Vagina (tissue), 2 donors: Measurements from ENCODE around the gene DBNDD1. TPM values are rescaled to one million over a fixed set of nuclear protein-coding genes. Genes with fewer than 3 reads are reported as not detected.
A peak's percentile ranks its signal among the peaks of the same experiment; 100 is the strongest.

Experiments
- DNase-seq, 2 donors: peaks; one replicate each; pipeline ENCODE4 v3.0.0-alpha.2; 2017; ENCODE audit errors: extremely low spot score in 2 of 2
- H3K27ac ChIP-seq: fragments of 200-600 bp; sonication (generic); one replicate; pipeline ENCODE4 v1.5.1; 2019
- H3K27me3 ChIP-seq: fragments of 200-600 bp; sonication (generic); one replicate; pipeline ENCODE4 v1.5.1; 2019
- H3K36me3 ChIP-seq, 2 donors: fragments of 200-600 bp; sonication (generic); one replicate each; pipeline ENCODE4 v1.5.1; 2017 to 2019
- H3K4me1 ChIP-seq: fragments of 200-600 bp; sonication (generic); one replicate; pipeline ENCODE4 v1.5.1; 2019
- H3K4me3 ChIP-seq, 2 donors: fragments of 200-600 bp; sonication (generic); 1 replicate in 1 of 2; 2 replicates in 1 of 2; pipeline ENCODE4 v1.5.1; 2016 to 2019
- H3K9me3 ChIP-seq: fragments of 200-600 bp; sonication (generic); one replicate; pipeline ENCODE4 v1.5.1; 2019
- CTCF ChIP-seq, 3 experiments: fragments of 450-650 bp in 2 of 3; fragments of 200-600 bp in 1 of 3; sonication (generic) in 1 of 3; IDR thresholded peaks; one replicate each; pipeline ENCODE4 v1.5.1; 2017 to 2019; ENCODE audit warnings: antibody characterized with exemption in 3 of 3, mild to moderate bottlenecking in 2 of 3, moderate library complexity in 2 of 3
- POLR2A ChIP-seq, 2 donors: fragments of 450-650 bp; IDR thresholded peaks; one replicate each; pipeline ENCODE4 v1.6.1; 2017; ENCODE audit warnings: antibody characterized with exemption in 2 of 2, mild to moderate bottlenecking in 2 of 2, moderate library complexity in 2 of 2
- POLR2AphosphoS5 ChIP-seq, 2 donors: sonication (generic); formaldehyde crosslinking; IDR thresholded peaks; one replicate each; pipeline ENCODE4 v1.9.0; 2017; ENCODE audit warnings: antibody characterized with exemption in 2 of 2, mild to moderate bottlenecking in 2 of 2, low read depth in 1 of 2; ENCODE audit not compliant: insufficient read depth in 1 of 2
- intact Hi-C: fragments of 100-400 bp; cut with DNase I; formaldehyde crosslinking; loops from one replicate; pipeline ENCODE4 v1.15.1; 2023
- total RNA-seq: library from RNA; depleted of rRNA; stranded (reverse); fragments of >200 nt; gene quantifications from one replicate; pipeline ENCODE4 v1.2.3, GENCODE V29; 2016

DBNDD1 gene
- total RNA-seq, 1 donor from 2014 or later = 8.1 TPM

- peaks cover 15% of the 10 kb centered on the region for H3K4me1 ChIP-seq
- intact Hi-C loops = no loop called here
- H3K36me3 ChIP-seq = peaks cover 0 to 2% of the 10 kb centered on the region in 2 donors
- DNase-seq = no peak
- TF ChIP-seq POLR2A (IDR thresholded peaks at IDR 0.05) (no peak), CTCF (IDR thresholded peaks at IDR 0.05) (no peak), POLR2AphosphoS5 (IDR thresholded peaks at IDR 0.05; ENCODE audit: insufficient read depth in 1 of 2, low read depth in 1 of 2) (no peak)
- peak overlapping the region; percentile 50 to 52 for H3K4me3 ChIP-seq
- no peaks in the 10 kb centered on the region for H3K27me3 ChIP-seq
- peak overlapping the region; percentile 73 for H3K27ac ChIP-seq
- H3K9me3 ChIP-seq = no peaks in the 10 kb centered on the region
Observed at GRCh38 chr16:90047714-90048346, 28.6 kb upstream of the DBNDD1 start.

- peaks cover 15% of the 10 kb centered on the region for H3K4me1 ChIP-seq
- intact Hi-C loops = no loop called here
- peaks cover 0 to 7% of the 10 kb centered on the region in 2 donors for H3K36me3 ChIP-seq
- peak overlapping the region; percentile 73 for H3K27ac ChIP-seq
- no peaks in the 10 kb centered on the region for H3K9me3 ChIP-seq
- TF ChIP-seq POLR2A (IDR thresholded peaks at IDR 0.05) (no peak), CTCF (IDR thresholded peaks at IDR 0.05) (no peak), POLR2AphosphoS5 (IDR thresholded peaks at IDR 0.05; ENCODE audit: insufficient read depth in 1 of 2, low read depth in 1 of 2) (peak in 1 of 2 donors; percentile 46)
- no peaks in the 10 kb centered on the region for H3K27me3 ChIP-seq
- no peak for DNase-seq
- peak overlapping the region; percentile 50 to 52 for H3K4me3 ChIP-seq
Observed at GRCh38 chr16:90046971-90047713, 27.9 kb upstream of the DBNDD1 start.

GRCh38 chr16:90046122-90046970 is 27.1 kb upstream of the DBNDD1 start:
- no peak for DNase-seq
- TF ChIP-seq CTCF (IDR thresholded peaks at IDR 0.05) (no peak), POLR2A (IDR thresholded peaks at IDR 0.05) (no peak), POLR2AphosphoS5 (IDR thresholded peaks at IDR 0.05; ENCODE audit: insufficient read depth in 1 of 2, low read depth in 1 of 2) (no peak)
- Histone ChIP-seq H3K36me3 (peaks cover 0 to 7% of the 10 kb centered on the region in 2 donors), H3K9me3 (no peaks in the 10 kb centered on the region), H3K27ac (peak overlapping the region; percentile 73), H3K4me3 (peak overlapping the region; percentile 50 to 52), H3K4me1 (peaks cover 15% of the 10 kb centered on the region), H3K27me3 (no peaks in the 10 kb centered on the region)
- intact Hi-C loops = no loop called here

GRCh38 chr16:90044111-90044551 is 24.9 kb upstream of the DBNDD1 start:
- no peaks in the 10 kb centered on the region for H3K27me3 ChIP-seq
- TF ChIP-seq POLR2AphosphoS5 (IDR thresholded peaks at IDR 0.05; ENCODE audit: insufficient read depth in 1 of 2, low read depth in 1 of 2) (peak; percentile 35 to 69), CTCF (IDR thresholded peaks at IDR 0.05) (no peak)
- peaks cover 15% of the 10 kb centered on the region for H3K4me1 ChIP-seq
- no peak overlapping the region for H3K4me3 ChIP-seq
- peaks cover 0 to 7% of the 10 kb centered on the region in 2 donors for H3K36me3 ChIP-seq
- H3K9me3 ChIP-seq = no peaks in the 10 kb centered on the region
- peak overlapping the region; percentile 49 for H3K27ac ChIP-seq
- no peak for DNase-seq
- intact Hi-C loops = no loop called here
